Left lung (tissue), 10 donors: ENCODE results near the gene GLI3. TPM values are rescaled to one million over a fixed set of nuclear protein-coding genes. Genes with fewer than 3 reads are reported as not detected.

Experiments
- ATAC-seq: fragments of 200-7000 bp; cut with Tn5 transposase; one replicate; pipeline ENCODE4 v1.9.1; 2020; ENCODE audit warnings: moderate library complexity
- DNase-seq, 4 donors: peaks; one replicate each; pipeline ENCODE4 v3.0.0-alpha.2; 2013 to 2020
- H3K27ac ChIP-seq, 2 donors: fragments of 200-600 bp; sonication (generic) in 1 of 2; one replicate each; pipeline versions ENCODE4 v1.5.0 to v1.8.0; 2020 to 2021
- H3K27me3 ChIP-seq, 2 donors: fragments of 200-600 bp; sonication (generic) in 1 of 2; one replicate each; pipeline versions ENCODE4 v1.5.0 to v1.8.0; 2020 to 2021
- H3K36me3 ChIP-seq, 2 donors: fragments of 200-600 bp; sonication (generic) in 1 of 2; one replicate each; pipeline versions ENCODE4 v1.5.0 to v1.8.0; 2020 to 2021
- H3K4me1 ChIP-seq, 2 donors: fragments of 200-600 bp; one replicate each; pipeline ENCODE4 v1.8.0; 2021
- H3K4me3 ChIP-seq, 2 donors: fragments of 200-600 bp; sonication (generic) in 1 of 2; one replicate each; pipeline versions ENCODE4 v1.5.0 to v1.8.0; 2020 to 2021; ENCODE audit warnings: mild to moderate bottlenecking in 1 of 2
- H3K9me3 ChIP-seq, 2 donors: fragments of 200-600 bp; sonication (generic) in 1 of 2; one replicate each; pipeline versions ENCODE4 v1.5.0 to v1.8.0; 2020 to 2021
- CTCF ChIP-seq, 2 donors: fragments of 200-600 bp; sonication (generic) in 1 of 2; IDR thresholded peaks; one replicate each; pipeline versions ENCODE4 v1.5.0 to v1.8.0; 2021; ENCODE audit warnings: antibody characterized with exemption in 2 of 2
- intact Hi-C, 2 donors: fragments of 100-400 bp; cut with DNase I; formaldehyde crosslinking; loops; one replicate each; pipeline versions ENCODE4 v1.11.2 to v1.14.2; 2022
- polyA plus RNA-seq, 6 donors: library from polyadenylated mRNA; unstranded; fragments of 120-200 nt; gene quantifications; one replicate each; pipeline ENCODE4 v1.2.1, GENCODE V29; 2013; ENCODE audit not compliant: insufficient read length in 6 of 6
- total RNA-seq, 2 donors: library from RNA; stranded (reverse); fragmentation: NEBNext Ultra II Directional; extraction: Animal tissue kit (Norgen Biotek cat#: 25700); gene quantifications; one replicate each; pipeline ENCODE4 v1.2.1, GENCODE V29; 2021
- donor health status: DM: no; HTN: yes; CAD: no.
- donor health status: DM: no; HTN: no; CAD: no.

Gene GLI3
- total and polyA plus RNA-seq, 8 donors: 20.3 to 38.0 (median 31.3) TPM

- ATAC-seq (no peak), DNase-seq (no peak)
- intact Hi-C loops: no loop called here
- Histone ChIP-seq H3K9me3 (no peaks in the 10 kb centered on the region), H3K27me3 (no peaks in the 10 kb centered on the region), H3K27ac (no peak overlapping the region), H3K4me3 (no peak overlapping the region), H3K4me1 (no peaks in the 10 kb centered on the region), H3K36me3 (no peaks in the 10 kb centered on the region)
- TF ChIP-seq CTCF (IDR thresholded peaks at IDR 0.05): no peak
Measured at GRCh38 chr7:42055171-42055570, 181.8 kb downstream of the GLI3 start.

GRCh38 chr7:42053834-42054233, 183.2 kb downstream of the GLI3 start:
- intact Hi-C loops: no loop called here
- ATAC-seq (no peak), DNase-seq (no peak)
- Histone ChIP-seq H3K4me1 (no peaks in the 10 kb centered on the region), H3K4me3 (no peak overlapping the region), H3K27me3 (no peaks in the 10 kb centered on the region), H3K27ac (no peak overlapping the region), H3K36me3 (no peaks in the 10 kb centered on the region), H3K9me3 (no peaks in the 10 kb centered on the region)
- no peak for TF ChIP-seq CTCF (IDR thresholded peaks at IDR 0.05)

- intact Hi-C loops: no loop called here
- no peaks in the 10 kb centered on the region for H3K9me3 ChIP-seq
- ATAC-seq (no peak), DNase-seq (no peak)
- H3K4me3 ChIP-seq: no peak overlapping the region
- no peaks in the 10 kb centered on the region for H3K4me1 ChIP-seq
- no peak for TF ChIP-seq CTCF (IDR thresholded peaks at IDR 0.05)
- no peaks in the 10 kb centered on the region for H3K27me3 ChIP-seq
- H3K27ac ChIP-seq: no peak overlapping the region
- H3K36me3 ChIP-seq: no peaks in the 10 kb centered on the region
Measured at GRCh38 chr7:42049761-42050160, 187.2 kb downstream of the GLI3 start.

- no peak overlapping the region for H3K27ac ChIP-seq
- H3K9me3 ChIP-seq: no peaks in the 10 kb centered on the region
- no peak for ATAC-seq
- H3K27me3 ChIP-seq: no peaks in the 10 kb centered on the region
- DNase-seq: no peak
- TF ChIP-seq CTCF (IDR thresholded peaks at IDR 0.05): no peak
- no peaks in the 10 kb centered on the region for H3K36me3 ChIP-seq
- no peaks in the 10 kb centered on the region for H3K4me1 ChIP-seq
- no peak overlapping the region for H3K4me3 ChIP-seq
- intact Hi-C loops: no loop called here
Measured at GRCh38 chr7:42046483-42046882, 190.5 kb downstream of the GLI3 start.

- DNase-seq (no peak), ATAC-seq (no peak)
- Histone ChIP-seq H3K27ac (no peak overlapping the region), H3K36me3 (no peaks in the 10 kb centered on the region), H3K4me3 (no peak overlapping the region), H3K27me3 (no peaks in the 10 kb centered on the region), H3K9me3 (no peaks in the 10 kb centered on the region), H3K4me1 (no peaks in the 10 kb centered on the region)
- TF ChIP-seq CTCF (IDR thresholded peaks at IDR 0.05): no peak
- intact Hi-C loops: no loop called here
Measured at GRCh38 chr7:42045961-42046360, 191.0 kb downstream of the GLI3 start.
